ENCODE measurements around the gene LTK. TPM values are rescaled to one million over a fixed set of nuclear protein-coding genes. Genes with fewer than 3 reads are reported as not detected.
A peak's percentile ranks its signal among the peaks of the same experiment; 100 is the strongest.

Gene LTK
- total RNA-seq, 6 experiments from 2014 or later = 0.56 to 3.3 (median 1.8) TPM

GRCh38 chr15:41511331-41511898, 2.2 kb downstream of the LTK start:
- peaks cover 0 to 10% of the 10 kb centered on the region in 2 donors for H3K27me3 ChIP-seq
- no CpG with 5 or more reads among the region's 56 CpGs for WGBS (ENCODE audit: insufficient coverage, low coverage, low lambda C conversion rate, missing lambda C conversion rate)
- no peak for DNase-seq
- ATAC-seq = no peak
- H3K9me3 ChIP-seq = no peaks in the 10 kb centered on the region
- TF ChIP-seq POLR2A (IDR thresholded peaks at IDR 0.05) = no peak
- no peak for TF ChIP-seq CTCF (IDR thresholded peaks at IDR 0.05)
- no peaks in the 10 kb centered on the region for H3K36me3 ChIP-seq
- peaks cover 0 to 23% (median 0%) of the 10 kb centered on the region in 4 donors for H3K4me1 ChIP-seq
- no peak overlapping the region for H3K27ac ChIP-seq
- intact Hi-C loops (cut with DNase I) = no loop called here
- H3K4me3 ChIP-seq = no peak overlapping the region

- intact Hi-C loops (cut with DNase I) = no loop called here
- TF ChIP-seq CTCF (IDR thresholded peaks at IDR 0.05) = no peak
- no peak for TF ChIP-seq POLR2A (IDR thresholded peaks at IDR 0.05)
- no peaks in the 10 kb centered on the region for H3K36me3 ChIP-seq
- no peak for DNase-seq
- H3K4me3 ChIP-seq = no peak overlapping the region
- WGBS (ENCODE audit: insufficient coverage, low coverage, low lambda C conversion rate, missing lambda C conversion rate) = 92% methylated on average over 2 of the region's 7 CpGs
- no peaks in the 10 kb centered on the region for H3K9me3 ChIP-seq
- H3K27ac ChIP-seq = no peak overlapping the region
- H3K27me3 ChIP-seq = peaks cover 0 to 10% of the 10 kb centered on the region in 2 donors
- ATAC-seq = no peak
- peaks cover 0 to 23% (median 0%) of the 10 kb centered on the region in 4 donors for H3K4me1 ChIP-seq
Measured at GRCh38 chr15:41510728-41511127, 2.9 kb downstream of the LTK start.

- peak; percentile 85 to 95 (median 89) for ATAC-seq
- H3K9me3 ChIP-seq = no peaks in the 10 kb centered on the region
- no peak overlapping the region for H3K27ac ChIP-seq
- peak; percentile 83 to 92 (median 90) for DNase-seq
- peaks cover 0 to 17% (median 0%) of the 10 kb centered on the region in 4 donors for H3K4me1 ChIP-seq
- TF ChIP-seq CTCF (IDR thresholded peaks at IDR 0.05) (no peak), POLR2A (IDR thresholded peaks at IDR 0.05) (no peak)
- peaks cover 0 to 10% of the 10 kb centered on the region in 2 donors for H3K27me3 ChIP-seq
- 28% methylated on average over 5 of the region's 7 CpGs for WGBS (ENCODE audit: insufficient coverage, low coverage, low lambda C conversion rate, missing lambda C conversion rate)
- intact Hi-C loops (cut with DNase I) = no loop called here
- H3K36me3 ChIP-seq = no peaks in the 10 kb centered on the region
- H3K4me3 ChIP-seq = no peak overlapping the region
Measured at GRCh38 chr15:41507820-41508290, 5.8 kb downstream of the LTK start.

- no peaks in the 10 kb centered on the region for H3K9me3 ChIP-seq
- no peak for TF ChIP-seq POLR2A (IDR thresholded peaks at IDR 0.05)
- peak in 3 of 4 donors; percentile 4 to 15 (median 6) for TF ChIP-seq CTCF (IDR thresholded peaks at IDR 0.05)
- peaks cover 0 to 5% of the 10 kb centered on the region in 2 donors for H3K27me3 ChIP-seq
- intact Hi-C loops (cut with DNase I) = no loop called here
- H3K36me3 ChIP-seq = no peaks in the 10 kb centered on the region
- H3K4me1 ChIP-seq = peaks cover 0 to 7% (median 0%) of the 10 kb centered on the region in 4 donors
- no peak overlapping the region for H3K4me3 ChIP-seq
- 81% methylated on average over 3 of the region's 10 CpGs for WGBS (ENCODE audit: insufficient coverage, low coverage, low lambda C conversion rate, missing lambda C conversion rate)
- ATAC-seq (no peak), DNase-seq (no peak)
- no peak overlapping the region for H3K27ac ChIP-seq
Measured at GRCh38 chr15:41506796-41507341, 6.8 kb downstream of the LTK start.
